ENCODE measurements around the gene PAPPA2. TPM values are rescaled to one million over a fixed set of nuclear protein-coding genes. Genes with fewer than 3 reads are reported as not detected.
"Not testable (repeated sequence)": the region's sequence is repeated elsewhere in the genome, so short reads cannot be mapped to it uniquely, and the experiment has no call there.

Gene PAPPA2, protein sequence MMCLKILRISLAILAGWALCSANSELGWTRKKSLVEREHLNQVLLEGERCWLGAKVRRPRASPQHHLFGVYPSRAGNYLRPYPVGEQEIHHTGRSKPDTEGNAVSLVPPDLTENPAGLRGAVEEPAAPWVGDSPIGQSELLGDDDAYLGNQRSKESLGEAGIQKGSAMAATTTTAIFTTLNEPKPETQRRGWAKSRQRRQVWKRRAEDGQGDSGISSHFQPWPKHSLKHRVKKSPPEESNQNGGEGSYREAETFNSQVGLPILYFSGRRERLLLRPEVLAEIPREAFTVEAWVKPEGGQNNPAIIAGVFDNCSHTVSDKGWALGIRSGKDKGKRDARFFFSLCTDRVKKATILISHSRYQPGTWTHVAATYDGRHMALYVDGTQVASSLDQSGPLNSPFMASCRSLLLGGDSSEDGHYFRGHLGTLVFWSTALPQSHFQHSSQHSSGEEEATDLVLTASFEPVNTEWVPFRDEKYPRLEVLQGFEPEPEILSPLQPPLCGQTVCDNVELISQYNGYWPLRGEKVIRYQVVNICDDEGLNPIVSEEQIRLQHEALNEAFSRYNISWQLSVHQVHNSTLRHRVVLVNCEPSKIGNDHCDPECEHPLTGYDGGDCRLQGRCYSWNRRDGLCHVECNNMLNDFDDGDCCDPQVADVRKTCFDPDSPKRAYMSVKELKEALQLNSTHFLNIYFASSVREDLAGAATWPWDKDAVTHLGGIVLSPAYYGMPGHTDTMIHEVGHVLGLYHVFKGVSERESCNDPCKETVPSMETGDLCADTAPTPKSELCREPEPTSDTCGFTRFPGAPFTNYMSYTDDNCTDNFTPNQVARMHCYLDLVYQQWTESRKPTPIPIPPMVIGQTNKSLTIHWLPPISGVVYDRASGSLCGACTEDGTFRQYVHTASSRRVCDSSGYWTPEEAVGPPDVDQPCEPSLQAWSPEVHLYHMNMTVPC (N-terminal part only)
- 0.02 TPM in 1 of 2 replicates, not detected in the other for total RNA-seq

DNA sequence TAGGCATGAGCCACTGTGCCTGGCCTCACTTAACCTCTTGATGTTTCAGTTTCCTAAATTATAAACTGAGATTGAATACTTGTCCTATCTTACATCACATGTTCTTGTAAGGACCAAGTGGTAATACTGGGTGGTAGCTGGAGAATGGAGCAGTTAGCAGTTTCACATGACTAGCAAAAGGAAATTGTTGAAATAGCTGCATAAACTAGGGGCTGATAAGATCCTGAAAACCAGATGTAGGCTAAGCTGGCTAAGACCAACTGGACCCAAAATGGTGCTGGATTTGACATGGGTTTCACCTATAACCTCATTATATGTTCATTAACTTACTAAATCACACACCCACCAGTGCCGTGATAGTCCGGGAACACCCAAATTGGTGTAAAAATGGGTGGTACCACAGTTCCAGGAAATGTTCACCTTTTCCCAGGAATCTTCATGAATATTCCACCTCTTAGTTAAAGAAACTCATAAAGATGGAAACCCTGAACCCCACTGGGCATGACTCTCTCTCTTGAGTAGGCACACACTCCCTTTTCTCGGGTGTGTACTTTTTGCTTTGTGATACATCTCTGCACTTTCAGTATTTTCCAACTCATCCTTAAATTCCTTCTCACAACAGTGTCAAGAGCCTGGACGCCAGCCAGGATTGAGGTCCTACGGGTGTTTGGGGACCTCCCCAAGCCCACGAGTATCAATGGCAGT, at the start of gene PAPPA2:
PAPPA2 (plus strand) TSS at position 502 of the 705 bp plus-strand sequence. CDS start 93,148 bp downstream, outside the sequence.
- H3K4me1 Mint-ChIP-seq: no peaks in the 10 kb centered on the region
- no peak within 1 kb of the TSS for H3K4me3 Mint-ChIP-seq
- H3K27ac Mint-ChIP-seq: no peak within 1 kb of the TSS
- H3K27me3 Mint-ChIP-seq: peaks cover 3% of the 10 kb centered on the region
- no peaks in the 10 kb centered on the region for H3K36me3 Mint-ChIP-seq (ENCODE audit: low read depth)
- no peak for DNase-seq
- H3K9me3 Mint-ChIP-seq: no peaks in the 10 kb centered on the region
- intact Hi-C loops (cut with micrococcal nuclease): no loop called here

DNA sequence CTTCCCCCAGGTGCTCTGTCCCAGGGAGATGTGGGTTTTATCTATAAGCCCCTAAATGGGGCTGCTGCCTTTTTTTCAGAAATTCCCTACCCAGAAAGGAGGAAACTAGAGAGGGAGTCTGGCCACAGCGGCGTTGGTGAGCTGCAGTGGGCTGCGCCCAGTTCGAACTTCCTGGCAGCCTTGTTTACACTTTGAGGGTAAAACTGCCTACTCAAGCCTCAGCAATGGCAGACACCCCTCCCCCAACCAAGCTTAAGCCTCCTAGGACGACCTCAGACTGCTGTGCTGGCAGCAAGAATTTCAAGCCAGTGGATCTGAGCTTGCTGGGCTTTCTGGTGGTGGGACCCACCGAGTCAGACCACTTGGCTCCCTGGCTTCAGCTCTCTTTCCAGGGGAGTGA, 46.2 kb upstream of the PAPPA2 start:
- Mint-ChIP-seq H3K4me3 (no peak overlapping the region), H3K27ac (no peak overlapping the region), H3K4me1 (no peaks in the 10 kb centered on the region), H3K36me3 (ENCODE audit: low read depth) (no peaks in the 10 kb centered on the region), H3K27me3 (no peaks in the 10 kb centered on the region), H3K9me3 (peaks cover 7% of the 10 kb centered on the region)
- intact Hi-C loops (cut with micrococcal nuclease): no loop called here
- no peak for DNase-seq

DNA sequence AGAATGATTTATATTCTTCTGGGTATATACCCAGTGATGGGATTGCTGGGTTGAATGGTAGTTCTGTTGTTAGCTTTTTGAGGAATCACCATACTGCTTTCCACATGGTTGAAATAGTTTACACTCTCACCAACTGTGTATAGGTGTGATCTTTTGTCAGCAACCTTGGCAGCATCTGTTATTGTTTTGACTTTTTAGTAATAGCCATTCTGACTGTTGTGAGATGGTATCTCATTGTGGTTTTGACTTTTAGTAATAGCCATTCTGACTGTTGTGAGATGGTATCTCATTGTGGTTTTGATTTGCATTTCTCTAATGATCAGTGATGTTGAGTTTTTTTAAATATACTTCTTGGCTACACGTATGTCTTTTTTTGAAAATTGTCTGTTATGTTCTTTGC, 43.4 kb upstream of the PAPPA2 start:
- H3K27ac Mint-ChIP-seq; H3K4me3 Mint-ChIP-seq; H3K27me3 Mint-ChIP-seq; intact Hi-C loops (cut with micrococcal nuclease); DNase-seq; H3K9me3 Mint-ChIP-seq; H3K4me1 Mint-ChIP-seq; H3K36me3 Mint-ChIP-seq (ENCODE audit: low read depth): not testable (repeated sequence)

DNA sequence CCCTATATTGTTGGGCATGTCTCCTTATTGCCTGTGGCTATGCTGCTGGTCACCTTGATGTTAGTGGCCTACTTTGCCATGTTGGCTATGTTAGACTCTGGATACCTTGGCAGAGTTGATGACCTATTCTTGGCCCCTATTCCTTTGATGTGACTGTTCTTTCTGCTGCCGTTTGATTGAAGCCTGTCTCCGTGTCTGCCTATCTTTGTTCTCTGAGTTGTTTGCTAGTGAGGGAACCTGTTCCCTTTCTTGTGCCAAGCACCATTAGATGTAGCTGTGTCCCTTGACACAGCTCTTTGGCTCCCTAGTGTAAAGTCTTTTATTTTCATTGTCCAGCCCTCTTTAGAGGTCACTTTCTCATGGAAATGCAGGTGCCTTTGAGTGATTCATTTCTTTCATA, 28.7 kb upstream of the PAPPA2 start:
- H3K9me3 Mint-ChIP-seq: no peaks in the 10 kb centered on the region
- intact Hi-C loops (cut with micrococcal nuclease): no loop called here
- no peaks in the 10 kb centered on the region for H3K4me1 Mint-ChIP-seq
- no peaks in the 10 kb centered on the region for H3K36me3 Mint-ChIP-seq (ENCODE audit: low read depth)
- H3K27me3 Mint-ChIP-seq: no peaks in the 10 kb centered on the region
- H3K27ac Mint-ChIP-seq: no peak overlapping the region
- DNase-seq: no peak
- no peak overlapping the region for H3K4me3 Mint-ChIP-seq

DNA sequence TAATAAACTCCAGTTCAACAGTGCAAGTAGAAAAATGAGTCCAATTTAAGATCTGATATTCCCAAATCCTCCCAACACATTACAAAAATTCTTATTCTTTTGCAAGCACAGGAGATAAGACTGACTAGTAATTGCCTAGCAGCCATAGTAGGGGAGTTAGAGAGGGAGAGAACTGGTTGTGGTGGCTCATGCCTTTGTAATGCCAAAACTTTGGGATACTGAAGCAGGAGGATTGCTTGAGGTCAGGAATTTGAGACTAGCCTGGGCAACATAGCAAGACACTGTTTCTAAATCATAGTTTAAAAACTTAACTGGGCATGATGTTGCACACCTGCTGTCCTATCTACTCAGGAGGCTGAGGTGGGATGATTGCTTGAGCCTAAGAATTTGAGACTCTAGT, 26.7 kb upstream of the PAPPA2 start:
- intact Hi-C loops (cut with micrococcal nuclease): no loop called here
- no peaks in the 10 kb centered on the region for H3K9me3 Mint-ChIP-seq
- H3K4me3 Mint-ChIP-seq: no peak overlapping the region
- no peaks in the 10 kb centered on the region for H3K4me1 Mint-ChIP-seq
- H3K27ac Mint-ChIP-seq: no peak overlapping the region
- no peak for DNase-seq
- no peaks in the 10 kb centered on the region for H3K36me3 Mint-ChIP-seq (ENCODE audit: low read depth)
- no peaks in the 10 kb centered on the region for H3K27me3 Mint-ChIP-seq

DNA sequence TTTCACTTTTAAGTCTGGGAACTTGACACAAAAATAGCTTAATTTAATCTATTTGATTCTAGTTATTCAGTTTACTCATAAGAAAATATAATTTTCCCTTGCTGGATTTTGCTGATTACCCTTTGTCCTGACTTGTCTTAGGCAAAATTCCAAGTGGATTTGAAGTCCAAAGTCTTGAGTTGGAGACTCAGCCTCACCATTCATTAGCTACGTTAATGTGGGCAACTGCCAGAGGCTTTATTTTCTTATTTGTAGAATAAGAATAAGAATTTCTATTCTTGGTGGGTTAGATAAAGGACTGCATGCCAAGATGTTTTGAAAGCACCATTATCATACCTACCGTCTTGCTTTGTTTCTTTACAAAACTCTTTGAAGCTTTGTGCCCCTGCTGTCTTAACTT, 22.8 kb upstream of the PAPPA2 start:
- H3K27me3 Mint-ChIP-seq: no peaks in the 10 kb centered on the region
- no peak overlapping the region for H3K4me3 Mint-ChIP-seq
- intact Hi-C loops (cut with micrococcal nuclease): no loop called here
- no peaks in the 10 kb centered on the region for H3K9me3 Mint-ChIP-seq
- no peaks in the 10 kb centered on the region for H3K36me3 Mint-ChIP-seq (ENCODE audit: low read depth)
- no peak for DNase-seq
- no peak overlapping the region for H3K27ac Mint-ChIP-seq
- H3K4me1 Mint-ChIP-seq: no peaks in the 10 kb centered on the region

DNA sequence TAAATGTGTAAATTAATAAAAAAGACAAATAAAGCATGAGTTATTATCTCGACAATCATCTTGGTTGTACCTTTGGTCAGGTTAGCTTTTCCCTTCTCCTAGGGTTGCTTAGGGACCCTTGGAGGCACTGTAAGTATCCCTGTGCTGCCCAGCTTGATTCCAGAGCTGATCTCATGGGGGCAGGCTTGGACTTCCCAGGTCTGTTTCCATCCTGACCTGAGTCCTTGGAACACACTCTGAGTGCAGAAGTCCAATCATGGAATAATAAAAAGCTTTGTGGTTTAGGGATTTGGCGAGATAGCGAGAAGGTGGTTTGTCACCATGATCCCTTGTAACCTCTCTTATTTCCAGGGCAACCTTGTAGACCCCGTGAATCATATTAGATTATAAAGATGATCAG, 18.7 kb upstream of the PAPPA2 start:
- H3K4me3 Mint-ChIP-seq: no peak overlapping the region
- intact Hi-C loops (cut with micrococcal nuclease): no loop called here
- H3K27ac Mint-ChIP-seq: no peak overlapping the region
- peaks cover 3% of the 10 kb centered on the region for H3K9me3 Mint-ChIP-seq
- H3K36me3 Mint-ChIP-seq (ENCODE audit: low read depth): no peaks in the 10 kb centered on the region
- no peak for DNase-seq
- no peaks in the 10 kb centered on the region for H3K27me3 Mint-ChIP-seq
- no peaks in the 10 kb centered on the region for H3K4me1 Mint-ChIP-seq

DNA sequence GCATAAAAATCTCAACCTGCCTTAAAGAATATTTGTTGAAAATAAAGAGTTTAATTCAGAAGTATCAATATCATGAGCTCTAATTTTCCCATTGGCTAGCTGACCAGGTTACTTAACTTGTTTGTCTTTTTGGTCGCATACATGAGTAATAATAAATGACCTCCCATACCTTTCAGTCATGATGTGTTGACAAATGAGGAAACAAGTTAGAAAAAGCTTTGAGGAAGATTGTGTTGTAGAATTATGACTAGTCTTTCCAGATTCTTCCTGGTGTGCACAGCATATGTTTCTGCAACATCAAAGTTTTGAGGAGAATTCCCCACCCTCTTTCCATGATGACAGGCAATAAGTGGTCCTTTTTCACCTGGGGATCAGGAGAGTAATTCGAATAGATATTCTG, 17.6 kb upstream of the PAPPA2 start:
- Mint-ChIP-seq H3K27ac (no peak overlapping the region), H3K4me3 (no peak overlapping the region), H3K9me3 (peaks cover 3% of the 10 kb centered on the region), H3K4me1 (no peaks in the 10 kb centered on the region), H3K36me3 (ENCODE audit: low read depth) (no peaks in the 10 kb centered on the region), H3K27me3 (no peaks in the 10 kb centered on the region)
- intact Hi-C loops (cut with micrococcal nuclease): no loop called here
- DNase-seq: no peak

DNA sequence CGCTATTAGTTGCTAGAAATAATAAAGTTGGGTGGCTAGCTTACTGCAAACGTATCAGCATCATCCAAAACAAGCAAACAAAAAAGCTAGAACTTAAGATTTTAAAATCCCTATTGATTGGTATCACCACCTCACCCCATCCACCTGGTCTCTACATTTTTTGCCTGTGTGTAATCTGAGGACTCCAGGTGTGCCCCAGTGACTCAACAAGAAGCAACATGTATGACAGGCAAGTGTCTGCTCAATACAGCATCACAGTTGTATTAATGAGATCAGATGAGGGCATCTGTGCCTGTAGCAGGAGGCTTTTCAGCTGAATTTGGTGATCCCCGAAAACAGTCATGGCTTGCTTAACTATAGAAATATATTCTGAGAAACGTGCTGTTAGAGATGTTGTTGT, 14.6 kb upstream of the PAPPA2 start:
- Mint-ChIP-seq H3K27ac (no peak overlapping the region), H3K4me1 (no peaks in the 10 kb centered on the region), H3K36me3 (ENCODE audit: low read depth) (no peaks in the 10 kb centered on the region), H3K9me3 (peaks cover 3% of the 10 kb centered on the region), H3K4me3 (no peak overlapping the region), H3K27me3 (no peaks in the 10 kb centered on the region)
- no peak for DNase-seq
- intact Hi-C loops (cut with micrococcal nuclease): no loop called here

DNA sequence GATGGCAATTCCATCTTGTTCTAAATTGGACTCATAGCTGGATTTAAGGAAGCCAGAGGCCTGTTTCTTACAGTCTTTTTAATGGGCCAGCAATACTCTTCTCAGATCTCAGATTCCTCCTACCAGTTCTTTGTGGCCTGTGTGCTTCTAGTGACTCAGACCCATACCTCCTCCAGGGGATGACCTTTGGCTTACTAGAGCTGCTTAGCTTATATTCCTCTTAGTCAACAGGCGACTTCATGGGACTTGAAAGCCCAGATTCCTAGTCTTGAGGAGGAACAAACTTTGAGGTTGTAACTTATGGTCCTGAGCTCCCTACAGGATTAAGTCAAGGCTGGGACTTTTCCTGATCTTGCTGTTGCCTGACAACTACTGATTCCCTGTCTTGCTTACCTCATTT, 12.4 kb upstream of the PAPPA2 start:
- H3K27ac Mint-ChIP-seq: no peak overlapping the region
- no peak overlapping the region for H3K4me3 Mint-ChIP-seq
- no peaks in the 10 kb centered on the region for H3K27me3 Mint-ChIP-seq
- no peak for DNase-seq
- H3K9me3 Mint-ChIP-seq: peaks cover under 1% of the 10 kb centered on the region
- intact Hi-C loops (cut with micrococcal nuclease): no loop called here
- H3K4me1 Mint-ChIP-seq: no peaks in the 10 kb centered on the region
- H3K36me3 Mint-ChIP-seq (ENCODE audit: low read depth): no peaks in the 10 kb centered on the region

DNA sequence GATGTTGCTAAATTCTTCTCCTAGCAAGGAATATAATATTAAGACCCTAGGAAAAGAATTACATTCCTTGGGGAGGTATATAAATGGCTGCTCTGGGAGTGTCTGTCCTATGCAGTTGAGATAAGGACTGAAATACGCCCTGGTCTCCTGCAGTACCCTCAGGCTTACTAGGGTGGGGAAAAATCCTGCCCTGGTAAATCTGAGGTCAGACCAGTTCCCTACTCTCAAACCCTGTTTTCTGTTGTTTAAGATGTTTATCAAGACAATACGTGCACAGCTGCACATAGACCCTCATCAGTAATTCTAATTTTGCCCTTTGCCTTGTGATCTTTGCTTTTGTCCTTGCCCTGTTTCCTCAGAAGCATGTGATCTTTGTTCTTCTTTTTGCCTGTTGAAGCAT, 11.2 kb upstream of the PAPPA2 start:
- intact Hi-C loops (cut with micrococcal nuclease); H3K36me3 Mint-ChIP-seq (ENCODE audit: low read depth); H3K4me3 Mint-ChIP-seq; H3K4me1 Mint-ChIP-seq; H3K9me3 Mint-ChIP-seq; H3K27me3 Mint-ChIP-seq; H3K27ac Mint-ChIP-seq; DNase-seq: not testable (repeated sequence)

DNA sequence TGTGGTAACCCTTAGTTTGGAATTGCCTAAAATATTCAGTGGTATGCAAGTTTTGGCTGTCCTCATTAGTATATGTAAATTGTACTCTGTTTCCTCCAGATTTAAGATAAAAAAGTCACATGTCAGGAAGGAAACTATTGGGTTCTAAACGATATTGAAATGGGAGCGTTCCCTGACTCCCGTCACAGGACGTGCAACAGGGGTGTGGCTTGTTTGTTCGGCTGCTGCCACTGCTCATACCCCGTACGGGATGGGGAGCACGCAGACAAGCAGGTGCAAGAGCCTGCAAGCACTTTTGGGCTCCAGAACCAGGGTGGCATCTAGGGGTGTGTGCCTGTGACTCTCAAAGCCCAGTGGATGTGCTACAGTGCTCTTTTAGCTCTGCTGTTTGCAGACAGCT, 6.2 kb upstream of the PAPPA2 start:
- DNase-seq: no peak
- Mint-ChIP-seq H3K27ac (no peak overlapping the region), H3K9me3 (no peaks in the 10 kb centered on the region), H3K4me3 (no peak overlapping the region), H3K4me1 (no peaks in the 10 kb centered on the region), H3K36me3 (ENCODE audit: low read depth) (no peaks in the 10 kb centered on the region), H3K27me3 (no peaks in the 10 kb centered on the region)
- intact Hi-C loops (cut with micrococcal nuclease): no loop called here

DNA sequence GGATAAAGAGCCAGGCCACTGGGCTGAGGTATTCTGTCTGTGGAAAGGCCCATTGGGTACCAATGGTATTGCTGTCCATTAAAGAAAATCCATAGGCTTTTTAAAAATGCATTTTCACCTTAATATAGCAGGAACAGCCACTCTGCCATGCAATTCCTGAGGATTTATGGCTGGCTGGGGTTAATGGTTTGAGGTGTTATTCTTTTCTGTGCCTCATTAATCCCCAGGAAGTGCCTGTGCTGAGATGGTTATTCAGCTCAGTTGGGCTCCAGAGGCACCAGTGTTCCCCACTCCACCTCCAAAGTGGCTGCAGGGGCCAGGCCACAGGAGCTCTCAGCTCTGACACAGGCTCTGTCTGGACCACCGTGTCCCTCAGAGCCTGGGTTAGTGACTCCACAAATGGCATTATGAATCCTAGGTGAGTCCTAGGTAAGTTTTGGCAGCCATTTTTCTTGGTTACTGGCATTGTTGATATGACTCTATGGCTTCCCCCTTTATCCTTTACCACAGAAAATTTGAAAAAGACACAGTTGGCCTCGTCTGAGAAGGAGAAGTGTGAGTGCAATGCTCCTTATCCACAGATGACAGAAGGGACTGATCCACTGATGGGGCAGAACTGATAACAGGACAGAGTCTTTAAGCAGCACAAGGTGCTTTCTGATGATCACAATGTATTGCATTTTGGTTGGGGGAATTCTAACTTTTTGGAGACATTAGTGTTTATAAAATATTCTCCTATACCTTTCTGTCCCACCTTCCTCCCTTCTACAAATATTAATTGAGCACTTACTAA, 2.2 kb upstream of the PAPPA2 start:
- intact Hi-C loops (cut with micrococcal nuclease): no loop called here
- H3K9me3 Mint-ChIP-seq: no peaks in the 10 kb centered on the region
- H3K4me1 Mint-ChIP-seq: no peaks in the 10 kb centered on the region
- no peak overlapping the region for H3K4me3 Mint-ChIP-seq
- no peaks in the 10 kb centered on the region for H3K36me3 Mint-ChIP-seq (ENCODE audit: low read depth)
- peaks cover 3% of the 10 kb centered on the region for H3K27me3 Mint-ChIP-seq
- no peak overlapping the region for H3K27ac Mint-ChIP-seq
- no peak for DNase-seq

Measured in activated CD4-positive, alpha-beta T cell treated with anti-CD3 and anti-CD28 coated beads, Interleukin-2, amount 10 ng/mL, durations not matched to agents 24 days and 14 days (primary cell).